HG03571 (cell line): Measurements from ENCODE around the gene ASCL5.

Experiments used
- ATAC-seq: cut with Tn5 transposase; IDR thresholded peaks from one replicate; pipeline ENCODE4 v1.9.1; 2021; ENCODE audit not compliant: unreplicated experiment

Gene ASCL5

DNA sequence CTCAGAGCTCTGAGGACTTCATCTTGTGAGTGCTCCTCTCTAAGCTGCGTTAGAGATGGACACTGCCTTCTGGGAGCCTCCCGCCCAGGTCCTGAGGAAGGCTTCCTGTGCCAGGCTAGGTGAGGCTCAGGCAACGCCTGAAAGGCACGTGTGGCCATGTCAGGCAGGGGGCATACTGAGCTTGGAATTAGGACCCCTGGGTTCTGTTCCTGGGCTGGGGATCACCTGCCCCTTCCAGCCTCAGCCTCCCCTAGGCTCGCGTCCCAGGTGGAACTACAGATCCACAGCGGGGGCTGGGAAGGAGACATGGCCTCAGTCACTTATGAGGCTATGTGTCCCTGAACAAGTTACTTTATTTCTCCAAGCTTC lies 10.0 kb upstream of the ASCL5 start:
- no peak for ATAC-seq

DNA sequence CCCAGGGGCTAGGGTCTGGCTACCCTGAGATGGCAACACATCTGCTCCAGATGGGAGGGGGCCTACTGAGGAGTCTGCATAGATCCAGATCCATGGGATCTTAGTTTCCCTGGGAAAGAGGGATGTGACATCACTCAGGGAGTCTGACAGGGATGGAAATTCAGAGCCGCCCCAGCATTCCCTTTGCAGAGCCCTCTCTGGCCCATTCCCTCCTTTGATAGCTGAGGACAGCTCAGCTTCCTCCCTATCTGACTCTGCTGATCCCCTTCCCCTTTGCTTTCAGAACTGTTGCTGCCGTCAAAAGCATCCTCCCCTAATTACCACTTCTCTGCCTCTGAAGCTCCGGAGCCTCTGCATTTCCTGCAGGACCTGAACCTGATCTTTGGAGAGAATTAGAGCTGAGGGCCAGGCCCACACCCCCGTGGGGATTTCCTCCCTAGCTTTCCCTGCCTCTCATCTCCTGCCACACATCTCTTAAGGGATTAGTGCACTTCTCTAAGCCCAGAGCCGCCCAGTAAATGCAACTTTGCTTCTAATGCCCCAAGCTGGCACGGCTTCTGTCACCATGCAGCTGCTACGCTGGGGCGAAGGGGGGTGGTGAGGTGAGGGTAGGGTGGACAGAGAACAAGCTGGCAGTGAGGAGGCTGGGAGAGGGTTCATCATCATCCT lies 9.5 kb upstream of the ASCL5 start:
- no peak for ATAC-seq

DNA sequence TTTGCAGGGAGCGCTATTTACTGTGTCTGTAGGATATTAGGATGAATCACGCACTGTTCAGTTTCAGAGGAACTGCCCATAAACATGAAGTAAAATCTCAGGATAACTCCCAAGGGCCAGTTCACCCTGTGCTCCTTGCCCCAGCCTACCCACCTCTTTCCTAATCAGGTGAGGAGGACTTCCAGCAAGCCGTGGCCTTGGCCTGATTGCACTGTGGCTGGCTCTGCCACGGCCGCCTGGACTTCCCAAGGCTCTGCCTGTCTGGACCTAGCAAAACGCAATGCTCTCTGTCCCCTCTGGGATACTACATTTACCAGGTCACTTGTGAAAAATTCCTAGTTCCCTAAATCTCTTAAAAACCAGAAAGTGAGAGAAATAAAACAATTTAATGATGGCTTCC lies 7.4 kb upstream of the ASCL5 start:
- ATAC-seq, result no peak

DNA sequence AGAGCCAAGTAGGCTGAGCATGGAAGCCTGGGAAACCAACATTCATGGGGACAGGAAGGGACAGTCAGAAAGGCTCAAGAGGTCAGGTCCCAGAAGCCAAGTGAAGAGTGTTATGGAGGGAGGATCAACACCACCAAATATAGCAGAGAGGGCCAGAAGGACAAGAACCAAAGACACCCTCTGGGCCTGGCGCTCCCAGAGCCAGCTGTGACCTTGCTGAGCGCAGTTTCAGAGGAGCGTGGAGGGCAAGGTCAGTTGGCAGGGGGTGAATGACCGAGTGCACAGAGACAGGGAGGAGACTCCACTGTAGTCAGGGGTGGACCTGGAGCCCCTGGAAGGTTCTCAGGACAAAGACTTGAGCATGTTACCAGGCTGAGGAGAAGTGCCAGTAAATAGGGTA lies 4.4 kb upstream of the ASCL5 start:
- no peak for ATAC-seq

DNA sequence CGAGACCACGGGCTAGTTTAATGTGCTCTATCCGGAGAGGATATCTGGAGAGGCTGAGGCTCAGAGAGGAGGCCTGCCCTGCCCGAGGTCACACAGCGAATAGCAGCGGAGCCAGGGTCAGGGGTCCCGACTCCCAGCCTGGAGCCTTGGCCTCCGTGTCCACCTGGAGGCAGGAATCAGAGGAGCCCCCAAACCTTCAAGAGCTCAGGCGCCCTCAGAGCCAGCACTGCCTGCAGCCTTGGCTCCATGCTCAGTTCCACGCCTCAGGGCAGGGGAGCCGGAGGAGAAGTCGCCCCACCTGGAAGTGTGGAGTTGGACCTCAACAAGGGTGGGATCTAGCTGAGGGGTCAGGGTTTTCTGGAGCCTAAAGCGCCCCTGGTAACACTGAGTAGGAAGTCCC lies 2.0 kb upstream of the ASCL5 start:
- ATAC-seq, result no peak

DNA sequence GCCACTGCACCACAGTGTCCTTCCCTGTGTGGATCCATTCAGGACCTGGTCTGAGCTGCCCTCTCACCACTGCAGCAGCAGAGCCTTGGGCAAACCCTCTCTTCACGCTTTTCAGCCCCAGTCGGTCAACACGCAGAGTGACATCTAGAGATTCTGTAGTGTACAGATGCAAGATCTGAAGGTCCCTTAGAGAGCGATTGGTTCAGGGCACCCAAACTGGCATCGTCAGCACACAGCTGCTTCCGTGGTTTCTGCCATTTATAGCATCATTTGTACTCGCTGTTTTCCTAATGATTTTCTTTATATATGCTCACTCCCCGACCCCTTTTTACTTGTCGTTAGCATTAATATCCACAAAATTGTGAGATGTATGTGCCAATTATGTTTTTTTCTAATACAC lies 1.5 kb upstream of the ASCL5 start:
- ATAC-seq, result no peak

DNA sequence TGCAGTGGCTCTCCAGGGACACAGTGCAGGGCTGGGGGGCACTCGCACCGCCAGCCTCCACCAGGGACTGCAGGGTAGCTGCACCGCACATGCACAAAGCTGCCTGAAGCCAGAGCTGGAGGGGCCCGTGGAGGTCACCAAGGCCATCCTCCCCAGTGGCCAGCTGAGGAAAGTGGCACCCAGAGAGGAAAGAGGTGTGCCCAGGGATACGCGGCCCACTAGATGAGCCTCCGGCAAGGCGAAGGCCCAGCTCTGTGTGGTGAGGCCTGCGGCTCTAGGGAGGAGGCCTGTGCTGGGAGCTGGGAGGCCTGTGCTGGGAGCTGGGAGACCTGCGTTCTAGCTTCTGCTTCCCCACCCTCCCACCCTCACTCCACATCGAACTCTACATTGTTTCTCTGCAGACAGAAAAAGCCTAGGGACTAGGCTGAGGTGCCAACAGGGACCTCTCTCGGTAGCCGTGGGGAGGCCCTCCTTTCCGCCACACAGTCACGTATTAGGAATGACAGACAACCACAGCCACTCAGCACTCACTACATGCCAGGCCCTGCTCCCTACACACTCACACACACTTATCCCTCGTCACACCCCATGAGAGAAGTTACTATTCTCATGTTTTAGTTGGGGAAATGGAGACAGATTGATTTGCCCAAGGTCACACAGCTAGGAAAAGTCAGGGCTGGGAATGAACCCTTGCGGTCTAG lies 921 bp upstream of the ASCL5 start:
- no peak for ATAC-seq

DNA sequence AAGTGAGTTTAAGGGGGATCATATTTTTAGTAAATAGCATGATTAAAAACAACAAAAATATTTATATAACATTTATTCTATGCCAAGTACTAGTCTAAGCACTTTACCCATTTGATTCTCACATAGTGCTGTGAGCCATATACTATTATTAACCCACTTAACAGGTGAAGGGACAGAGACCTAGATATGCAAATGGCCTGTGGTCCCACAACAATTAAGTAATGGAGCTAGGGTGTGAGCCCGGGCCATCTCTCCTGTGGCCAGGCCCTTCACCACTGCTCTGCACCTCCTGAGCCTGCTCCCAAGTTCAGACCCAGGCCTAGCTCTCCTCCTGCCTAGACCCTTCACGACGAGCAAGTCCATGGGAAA lies 537 bp downstream of the ASCL5 start:
- ATAC-seq, result no peak

DNA sequence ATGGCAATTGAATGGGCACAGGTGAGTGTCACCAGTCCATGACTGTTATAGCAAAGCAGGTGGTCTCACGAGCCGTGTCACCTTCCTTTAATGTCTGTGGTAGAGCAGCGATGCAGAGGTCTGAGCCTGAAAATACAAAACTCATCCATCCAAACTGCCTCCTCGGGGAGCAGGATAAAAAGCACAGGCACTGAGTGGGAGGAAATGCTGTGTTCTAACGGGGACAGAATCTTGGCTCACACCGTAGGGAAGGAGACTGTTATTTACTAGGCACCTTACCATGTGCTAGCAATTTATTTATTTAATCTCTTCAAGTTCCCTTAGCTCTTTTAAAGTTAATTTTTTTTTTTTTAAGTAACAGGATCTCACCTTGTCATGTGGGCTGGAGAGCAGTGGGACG lies 1.2 kb downstream of the ASCL5 start:
- no peak for ATAC-seq

DNA sequence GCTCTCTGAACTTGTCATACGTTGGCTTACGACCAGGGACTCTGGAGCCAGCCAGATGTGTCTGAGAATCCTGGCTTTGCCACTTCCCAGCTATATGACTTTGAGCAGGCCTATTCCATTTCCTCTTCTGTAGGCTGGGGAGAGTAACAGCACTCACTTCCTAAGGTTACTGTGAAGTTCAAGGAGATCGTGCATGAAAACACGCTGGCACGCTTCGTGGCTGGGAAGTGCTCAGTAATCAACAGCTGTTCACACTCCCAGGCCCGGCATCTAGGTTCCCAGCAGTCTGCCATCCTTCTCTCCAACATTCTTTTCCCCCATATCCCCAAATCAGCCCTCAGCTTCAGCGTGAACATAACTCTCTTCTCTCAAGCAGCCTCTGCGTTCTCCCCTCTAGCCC lies 2.0 kb downstream of the ASCL5 start:
- no peak for ATAC-seq

DNA sequence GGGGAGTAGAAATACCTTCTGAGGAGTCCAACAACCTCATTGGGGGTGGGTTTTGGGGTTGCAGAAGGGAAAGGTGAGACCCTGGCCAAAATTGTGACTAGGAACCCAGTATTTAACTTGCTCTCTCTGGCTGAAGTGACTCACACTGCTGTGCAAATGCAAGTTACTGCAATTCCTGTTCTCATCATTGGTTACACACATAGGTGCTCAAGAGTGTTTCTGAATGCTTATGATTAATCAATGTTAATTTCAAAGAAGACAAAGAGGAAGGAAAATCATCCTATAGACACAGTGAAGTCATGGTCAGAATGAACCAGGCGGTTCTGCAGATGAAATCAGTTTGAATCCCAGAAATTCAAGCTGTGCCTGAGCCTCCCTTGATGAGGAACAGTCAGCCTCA lies 3.1 kb downstream of the ASCL5 start:
- ATAC-seq, result no peak

DNA sequence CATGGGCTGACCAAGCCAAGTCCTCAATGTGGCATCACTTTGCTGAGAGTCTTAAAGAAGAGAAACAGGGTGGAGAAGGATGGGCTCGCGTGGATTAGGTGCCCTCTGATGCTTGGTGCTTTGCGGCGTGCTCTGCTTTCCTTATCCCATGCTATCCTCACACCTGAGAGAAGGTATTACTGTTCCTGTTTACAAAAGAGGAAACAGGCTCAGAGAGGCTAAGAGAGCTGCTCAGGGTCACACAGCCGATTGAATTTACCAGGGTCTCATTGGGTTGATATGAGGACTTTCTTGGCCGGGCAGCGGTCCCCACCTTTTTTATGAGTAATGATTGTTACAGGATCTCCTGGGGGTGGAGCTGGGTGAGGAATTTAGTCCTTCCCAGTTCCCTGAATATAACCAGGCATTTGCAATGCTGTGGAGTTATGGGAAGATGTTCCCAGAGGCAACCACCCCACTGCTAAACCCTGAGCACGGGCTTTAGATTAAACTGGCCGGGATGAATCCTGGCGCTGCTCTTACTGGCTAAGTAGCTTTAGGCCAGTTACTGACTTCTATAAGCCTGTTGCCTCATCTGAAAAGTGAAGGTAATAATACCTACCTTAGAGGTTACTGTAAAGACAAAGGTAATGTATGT lies 4.5 kb downstream of the ASCL5 start:
- no peak for ATAC-seq

DNA sequence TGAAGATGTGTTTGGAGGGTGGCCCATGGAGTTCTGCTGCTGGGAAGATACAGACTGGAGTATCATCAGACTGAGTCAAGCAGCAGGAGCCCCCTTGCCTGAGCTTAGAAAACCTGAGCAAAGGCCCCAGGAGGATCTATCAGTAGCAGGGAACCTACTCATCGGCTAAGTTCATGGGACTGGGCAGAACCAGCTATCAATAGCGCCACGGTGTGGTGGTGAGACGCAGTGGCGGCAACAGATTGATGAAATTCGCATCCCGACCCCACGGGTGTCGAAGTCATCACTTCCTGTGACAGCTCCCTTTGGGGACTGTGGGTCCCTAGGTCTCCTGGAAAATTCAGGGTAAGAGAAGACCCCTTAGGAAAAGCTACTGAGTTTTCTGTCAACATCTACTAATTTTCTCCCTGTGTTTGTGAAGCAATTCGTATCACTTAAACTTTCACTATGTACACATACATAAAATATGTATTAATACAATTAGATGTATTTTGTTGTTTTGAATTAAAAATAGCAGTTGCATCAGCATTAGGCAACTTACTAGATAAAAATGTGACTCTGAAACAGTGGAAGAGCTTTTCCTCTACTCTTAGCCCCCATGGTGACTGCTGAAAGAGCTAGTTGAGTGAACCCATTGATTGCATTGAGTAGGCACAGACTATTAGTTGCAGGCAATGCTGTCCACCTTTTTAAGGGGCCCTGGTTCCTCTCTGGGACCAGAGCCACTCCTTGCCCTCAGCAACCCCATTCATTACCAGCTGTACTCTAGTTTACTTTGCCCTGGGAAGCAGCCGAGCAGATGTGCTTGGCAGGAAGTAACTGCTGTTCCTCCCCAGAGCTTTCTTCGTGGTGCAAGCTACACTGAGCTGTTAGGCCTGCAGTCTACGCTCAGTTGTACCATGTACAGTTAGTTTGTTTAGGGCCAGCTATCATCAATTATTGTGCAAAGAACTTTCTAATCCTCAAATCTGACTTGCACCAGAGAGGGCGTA lies 7.5 kb downstream of the ASCL5 start:
- no peak for ATAC-seq

DNA sequence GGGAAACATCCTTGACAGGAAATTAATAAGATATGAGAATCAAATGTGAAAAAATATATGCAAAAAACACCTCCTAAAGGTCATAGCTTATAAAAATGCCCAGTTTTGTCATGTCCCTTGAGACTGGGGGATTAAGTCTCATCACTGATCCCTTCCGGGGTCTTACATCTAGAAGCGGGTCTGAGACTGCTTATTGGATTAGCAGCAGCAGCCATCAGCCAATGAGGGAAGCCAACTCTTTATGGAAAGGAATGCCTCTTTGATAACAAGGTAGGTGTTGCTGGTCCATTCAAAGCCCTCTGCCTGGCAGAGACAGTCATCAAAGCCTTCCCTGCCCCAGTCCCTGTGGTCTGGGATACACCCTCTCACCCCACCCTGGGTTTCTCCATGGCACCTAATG lies 10.9 kb downstream of the ASCL5 start:
- ATAC-seq, result no peak

DNA sequence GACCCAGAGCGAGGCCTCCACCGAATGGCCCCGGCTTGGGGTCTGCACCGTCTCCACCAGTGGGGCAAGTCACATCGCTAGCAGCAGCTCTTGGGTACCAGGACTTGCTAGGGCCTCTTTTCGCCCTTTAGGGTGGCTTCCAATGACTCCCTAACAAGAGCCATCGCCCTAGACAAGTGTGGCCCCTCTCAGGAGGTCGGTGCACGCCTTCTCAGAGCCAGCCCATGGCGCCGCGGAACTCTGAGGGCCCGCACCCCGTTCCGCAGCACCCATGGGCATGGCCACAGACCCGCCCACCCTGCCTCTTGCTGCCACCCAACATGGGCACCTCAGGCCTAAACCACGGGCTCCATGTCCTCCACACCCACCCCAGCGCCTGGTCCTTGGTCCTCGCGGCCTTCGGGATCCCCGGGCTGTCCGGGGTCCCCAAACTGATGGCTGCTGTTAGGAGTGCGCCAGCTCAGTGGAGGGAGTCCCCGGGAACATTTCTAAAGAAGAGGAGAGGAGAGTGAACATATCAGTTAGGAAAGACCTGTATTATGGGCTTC lies 11.5 kb downstream of the ASCL5 start:
- ATAC-seq, result no peak

DNA sequence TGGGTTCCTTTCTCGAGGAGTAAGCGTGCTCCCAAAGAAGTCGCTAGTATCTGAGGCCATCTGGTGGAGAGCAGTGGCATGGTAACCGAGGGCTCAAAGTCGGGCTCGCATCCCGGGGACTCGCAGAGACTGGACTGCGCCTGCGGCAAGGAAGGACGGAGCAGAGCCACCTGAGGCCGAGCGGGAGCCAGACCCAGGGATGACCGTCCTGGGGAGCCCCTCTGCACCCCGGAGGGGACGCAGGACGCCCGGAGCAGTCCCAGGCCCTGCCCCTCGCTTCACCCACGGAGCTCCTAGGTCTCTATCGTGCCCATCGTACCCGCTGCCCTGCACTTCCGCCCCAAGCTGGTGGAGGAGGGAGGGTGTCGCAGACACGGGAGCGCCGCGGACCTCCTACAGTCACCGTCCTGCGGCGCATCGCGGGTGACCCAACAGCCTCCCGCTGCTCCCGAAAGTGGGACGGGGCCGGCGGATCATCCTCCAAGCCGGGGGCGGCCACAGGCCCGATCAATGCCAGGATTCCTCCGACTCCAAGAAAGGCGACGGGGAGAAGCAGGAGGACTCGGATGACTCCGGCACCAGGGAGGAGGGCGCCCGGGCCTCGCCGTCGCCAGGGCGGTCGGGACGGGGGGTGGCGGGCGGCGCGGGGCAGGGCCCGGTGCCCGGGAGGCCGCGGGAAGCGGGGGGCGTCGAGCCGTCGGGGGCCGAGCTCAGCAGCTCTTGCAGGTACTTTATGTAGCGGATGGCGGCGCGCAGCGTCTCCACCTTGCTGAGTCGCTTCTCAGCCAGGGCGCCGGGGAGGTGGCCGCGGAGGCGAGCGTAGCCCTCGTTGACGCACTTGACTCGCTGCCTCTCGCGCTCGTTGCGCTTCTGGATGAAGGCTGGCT lies 12.5 kb downstream of the ASCL5 start:
- peak; percentile 84 for ATAC-seq

DNA sequence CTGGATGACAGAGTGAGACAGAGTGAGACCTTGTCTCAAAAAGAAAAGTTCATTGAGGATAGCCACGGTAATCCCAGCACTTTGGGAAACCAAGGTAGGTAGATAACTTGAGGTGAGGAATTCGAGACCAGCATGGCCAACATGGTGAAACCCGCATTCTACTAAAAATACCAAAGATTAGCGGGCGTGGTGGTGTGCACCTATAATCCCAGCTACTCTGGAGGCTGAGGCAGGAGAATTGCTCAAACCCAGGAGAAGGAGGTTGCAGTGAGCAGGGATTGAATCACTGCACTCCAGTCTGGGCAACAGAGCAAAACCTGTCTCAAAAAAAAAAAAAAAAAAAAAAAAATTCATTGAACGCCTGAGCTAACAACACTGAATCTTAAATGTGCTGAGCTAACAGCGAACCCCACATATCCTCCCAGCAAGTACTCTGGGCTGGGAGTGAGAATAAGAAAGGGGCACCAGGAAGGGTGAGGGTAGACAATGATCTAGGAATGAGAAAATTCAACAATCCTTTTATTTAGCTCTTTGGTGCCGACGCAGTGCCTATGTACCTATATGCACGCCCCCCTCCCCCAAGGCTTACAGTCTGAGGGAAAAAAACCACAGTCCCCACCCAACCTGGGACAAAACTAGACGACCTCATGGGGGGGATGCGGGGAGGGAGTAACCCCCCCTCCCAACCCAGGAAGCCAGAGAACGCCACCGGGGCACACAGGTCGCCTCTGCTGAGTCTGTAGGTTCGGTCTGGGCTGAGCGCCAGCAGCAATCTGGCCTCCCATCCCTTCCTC lies 13.3 kb downstream of the ASCL5 start:
- no peak for ATAC-seq

DNA sequence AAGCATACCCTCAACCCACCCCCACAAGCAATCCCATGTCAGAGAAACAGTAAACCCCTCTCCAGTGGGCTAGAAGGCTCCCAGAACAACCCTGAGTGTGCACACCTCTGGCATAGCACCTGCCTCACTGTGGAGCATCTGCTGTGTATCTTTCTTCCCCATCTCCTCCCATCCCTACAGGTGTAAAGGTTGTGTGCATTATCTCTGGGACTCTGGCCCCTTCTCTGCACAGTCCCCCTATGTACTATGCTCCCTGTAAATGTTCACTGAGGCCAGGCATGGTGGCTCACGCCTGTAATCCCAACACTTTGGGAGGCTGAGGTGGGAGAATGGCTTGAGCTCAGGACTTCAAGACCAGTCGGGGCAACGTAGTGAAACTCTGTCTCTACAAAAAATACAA lies 14.1 kb downstream of the ASCL5 start:
- no peak for ATAC-seq

DNA sequence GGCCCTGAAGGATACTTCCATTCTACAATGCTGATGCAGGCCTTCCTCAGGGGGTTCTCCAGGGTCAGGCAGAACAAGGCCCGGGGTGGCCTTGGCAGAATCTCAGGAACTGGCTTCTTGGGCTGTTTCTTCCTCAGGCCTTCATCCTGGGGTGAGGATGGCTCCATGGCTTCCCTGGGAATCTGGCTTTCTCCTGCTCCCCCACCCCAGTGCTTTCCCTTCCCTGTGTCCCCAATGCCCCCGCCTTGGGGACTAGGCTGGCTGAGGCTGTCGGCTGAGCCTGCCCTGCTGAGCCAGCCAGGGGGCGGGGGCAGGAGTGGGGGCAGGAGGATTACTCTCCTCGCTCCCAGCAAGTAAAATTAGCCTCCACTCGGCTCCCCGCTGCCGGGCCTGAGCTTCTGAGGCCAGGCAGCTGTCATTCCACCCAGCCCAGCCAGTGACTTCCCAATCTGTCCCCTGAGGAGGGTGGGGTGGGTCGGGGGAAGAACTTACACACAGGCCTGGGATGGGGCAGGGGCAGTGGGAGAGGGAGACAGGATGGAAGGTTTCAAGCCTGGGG lies 14.7 kb downstream of the ASCL5 start, which contains the start of gene CACNA1S:
Gene CACNA1S (minus strand): TSS at position 254 of the 559 bp plus-strand sequence. CDS start 87 bp downstream, at position 167.
- no peak for ATAC-seq
